Prostate gland (tissue), 2 donors: ENCODE results near the gene EPHB3. TPM values are rescaled to one million over a fixed set of nuclear protein-coding genes. Genes with fewer than 3 reads are reported as not detected.

ENCODE experiments used
- DNase-seq: peaks from one replicate; pipeline ENCODE4 v3.0.0-alpha.2; 2019; ENCODE audit warnings: low spot score
- H3K27ac ChIP-seq, 2 donors: fragments of 200-600 bp; sonication (generic); 2 replicates each; pipeline ENCODE4 v1.5.1; 2017 to 2019
- H3K27me3 ChIP-seq: fragments of 200-600 bp; sonication (generic); replicated peaks from 2 replicates; pipeline ENCODE4 v1.5.1; 2019; ENCODE audit not compliant: insufficient read depth
- H3K36me3 ChIP-seq, 2 donors: fragments of 200-600 bp; sonication (generic); 1 replicate in 1 of 2; 2 replicates in 1 of 2; pipeline versions ENCODE4 v1.5.1 to v1.8.1; 2017 to 2019
- H3K4me1 ChIP-seq: fragments of 200-600 bp; sonication (generic); replicated peaks from 2 replicates; pipeline ENCODE4 v1.5.1; 2019
- H3K4me3 ChIP-seq, 2 donors: fragments of 200-600 bp; sonication (generic); 2 replicates each; pipeline ENCODE4 v1.5.1; 2017 to 2019
- H3K9me3 ChIP-seq: fragments of 200-600 bp; sonication (generic); 2 replicates; pipeline ENCODE4 v1.5.1; 2017
- POLR2A ChIP-seq: fragments of 450-650 bp; IDR thresholded peaks from one replicate; pipeline ENCODE4 v1.6.1; 2016; ENCODE audit warnings: antibody characterized with exemption, mild to moderate bottlenecking
- POLR2AphosphoS5 ChIP-seq: sonication (generic); formaldehyde crosslinking; IDR thresholded peaks from one replicate; pipeline ENCODE4 v1.6.1; 2017; ENCODE audit warnings: antibody characterized with exemption
- WGBS: methylation state at CpG from one replicate; pipeline ENCODE4 v1.1.5; 2018; 5-methylcytosine and 5-hydroxymethylcytosine counted together
- intact Hi-C: fragments of 100-400 bp; cut with DNase I; formaldehyde crosslinking; loops from one replicate; pipeline ENCODE4 v1.14.2; 2022
- total RNA-seq, 2 donors: library from RNA; depleted of rRNA; stranded (reverse); fragments of >200 nt; gene quantifications; one replicate each; pipeline ENCODE4 v1.1.0, GENCODE V29; 2016
- TF ChIP-seq, protein P1 (sequence below), 4 experiments: fragments of 200-600 bp in 2 of 4; fragments of 450-650 bp in 2 of 4; sonication (generic) in 2 of 4; IDR thresholded peaks; 1 replicate in 3 of 4; 2 replicates in 1 of 4; pipeline ENCODE4 v1.5.1; 2016 to 2019; ENCODE audit warnings: antibody characterized with exemption in 4 of 4, mild to moderate bottlenecking in 2 of 4, moderate library complexity in 2 of 4

Gene EPHB3
- 10 to 100 TPM; 11.9 to 25.2 TPM for total RNA-seq

DNA sequence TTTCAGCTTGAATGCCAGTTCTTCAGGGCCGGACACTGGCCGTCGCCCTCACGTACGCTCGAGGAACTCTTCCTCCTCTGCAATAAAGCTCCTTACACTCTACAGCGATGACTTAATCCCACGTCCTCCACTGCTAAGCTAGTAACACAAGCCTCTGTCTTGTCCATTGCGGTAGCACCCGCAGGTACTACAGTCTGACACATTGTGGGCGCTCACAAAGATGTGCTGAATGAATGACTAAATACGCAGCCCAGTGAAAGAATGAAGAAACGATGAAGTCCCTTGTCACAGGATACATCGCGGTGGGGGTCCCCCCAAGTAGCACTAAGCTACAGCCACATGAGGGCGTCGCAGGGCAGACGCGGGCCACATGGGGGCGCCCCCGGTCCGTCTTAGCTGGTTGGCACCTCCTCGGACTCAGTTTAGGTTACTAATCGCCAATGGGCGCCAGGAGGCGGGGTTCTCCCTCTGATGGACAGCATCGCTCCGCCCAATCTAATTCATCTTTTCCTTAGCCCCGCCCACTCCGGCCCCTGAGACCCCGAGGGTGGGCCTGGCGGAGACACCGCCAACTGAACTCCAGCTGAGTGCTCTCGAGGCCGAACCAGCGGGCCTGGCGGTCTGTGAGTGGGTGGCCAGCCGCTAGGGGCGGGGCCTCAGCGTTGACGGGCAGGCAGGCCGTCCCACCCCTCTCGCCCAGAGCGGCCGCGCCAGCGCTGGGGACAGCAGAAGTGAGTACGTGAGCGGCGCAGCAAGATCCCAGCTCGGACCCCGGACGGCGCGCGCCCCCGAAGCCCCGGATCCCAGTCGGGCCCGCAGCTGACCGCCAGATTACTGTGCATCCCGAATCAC, at the start of gene EPHB3:
Gene EPHB3, plus strand, starts transcription at position 725 of the 852 bp plus-strand sequence. CDS start 451 bp downstream, outside the sequence.
- no peaks in the 10 kb centered on the region for H3K27me3 ChIP-seq
- peak; percentile 100 for DNase-seq
- no peaks in the 10 kb centered on the region for H3K36me3 ChIP-seq
- TF ChIP-seq, protein P1, sequence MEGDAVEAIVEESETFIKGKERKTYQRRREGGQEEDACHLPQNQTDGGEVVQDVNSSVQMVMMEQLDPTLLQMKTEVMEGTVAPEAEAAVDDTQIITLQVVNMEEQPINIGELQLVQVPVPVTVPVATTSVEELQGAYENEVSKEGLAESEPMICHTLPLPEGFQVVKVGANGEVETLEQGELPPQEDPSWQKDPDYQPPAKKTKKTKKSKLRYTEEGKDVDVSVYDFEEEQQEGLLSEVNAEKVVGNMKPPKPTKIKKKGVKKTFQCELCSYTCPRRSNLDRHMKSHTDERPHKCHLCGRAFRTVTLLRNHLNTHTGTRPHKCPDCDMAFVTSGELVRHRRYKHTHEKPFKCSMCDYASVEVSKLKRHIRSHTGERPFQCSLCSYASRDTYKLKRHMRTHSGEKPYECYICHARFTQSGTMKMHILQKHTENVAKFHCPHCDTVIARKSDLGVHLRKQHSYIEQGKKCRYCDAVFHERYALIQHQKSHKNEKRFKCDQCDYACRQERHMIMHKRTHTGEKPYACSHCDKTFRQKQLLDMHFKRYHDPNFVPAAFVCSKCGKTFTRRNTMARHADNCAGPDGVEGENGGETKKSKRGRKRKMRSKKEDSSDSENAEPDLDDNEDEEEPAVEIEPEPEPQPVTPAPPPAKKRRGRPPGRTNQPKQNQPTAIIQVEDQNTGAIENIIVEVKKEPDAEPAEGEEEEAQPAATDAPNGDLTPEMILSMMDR (IDR thresholded peaks at IDR 0.05): peak; percentile 98 to 100 (median 100)
- TF ChIP-seq POLR2A (peak; percentile 100), POLR2AphosphoS5 (peak; percentile 96)
- H3K27ac ChIP-seq: peak within 1 kb of the TSS; percentile 83 to 87
- peak within 1 kb of the TSS; percentile 87 to 90 for H3K4me3 ChIP-seq
- peaks cover 27% of the 10 kb centered on the region for H3K4me1 ChIP-seq
- H3K9me3 ChIP-seq: no peaks in the 10 kb centered on the region
- under 1% methylated on average over 58 of the region's 62 CpGs for WGBS
- intact Hi-C loops: loop anchor here (1.0 kb wide), 1 partner anchor 216 kb away; no protein-coding TSS in a partner anchor

DNA sequence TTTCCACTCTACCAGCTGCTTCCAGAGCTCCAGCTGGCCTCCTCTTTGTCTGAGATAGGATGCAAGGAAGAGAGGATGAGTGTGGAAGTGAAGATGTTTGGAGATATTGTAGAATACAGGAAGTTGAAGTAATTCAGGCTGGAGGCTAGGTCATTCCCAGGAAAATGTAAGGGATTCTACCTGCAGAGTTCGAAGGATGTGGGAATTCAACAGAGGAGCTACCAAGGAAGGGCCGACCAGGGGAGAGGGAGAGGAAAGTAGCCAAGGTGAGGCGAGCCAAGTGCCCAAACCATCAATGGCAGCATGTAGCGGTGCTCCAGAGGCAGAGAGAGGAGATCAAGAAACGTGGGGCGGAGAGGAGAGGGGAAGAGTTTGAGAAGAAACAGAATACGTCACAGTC, 49.0 kb upstream of the EPHB3 start:
- TF ChIP-seq POLR2AphosphoS5 (no peak), POLR2A (no peak)
- TF ChIP-seq, protein P1 (IDR thresholded peaks at IDR 0.05): no peak
- 84% methylated on average over 7 of the region's 7 CpGs for WGBS
- H3K27me3 ChIP-seq: no peaks in the 10 kb centered on the region

DNA sequence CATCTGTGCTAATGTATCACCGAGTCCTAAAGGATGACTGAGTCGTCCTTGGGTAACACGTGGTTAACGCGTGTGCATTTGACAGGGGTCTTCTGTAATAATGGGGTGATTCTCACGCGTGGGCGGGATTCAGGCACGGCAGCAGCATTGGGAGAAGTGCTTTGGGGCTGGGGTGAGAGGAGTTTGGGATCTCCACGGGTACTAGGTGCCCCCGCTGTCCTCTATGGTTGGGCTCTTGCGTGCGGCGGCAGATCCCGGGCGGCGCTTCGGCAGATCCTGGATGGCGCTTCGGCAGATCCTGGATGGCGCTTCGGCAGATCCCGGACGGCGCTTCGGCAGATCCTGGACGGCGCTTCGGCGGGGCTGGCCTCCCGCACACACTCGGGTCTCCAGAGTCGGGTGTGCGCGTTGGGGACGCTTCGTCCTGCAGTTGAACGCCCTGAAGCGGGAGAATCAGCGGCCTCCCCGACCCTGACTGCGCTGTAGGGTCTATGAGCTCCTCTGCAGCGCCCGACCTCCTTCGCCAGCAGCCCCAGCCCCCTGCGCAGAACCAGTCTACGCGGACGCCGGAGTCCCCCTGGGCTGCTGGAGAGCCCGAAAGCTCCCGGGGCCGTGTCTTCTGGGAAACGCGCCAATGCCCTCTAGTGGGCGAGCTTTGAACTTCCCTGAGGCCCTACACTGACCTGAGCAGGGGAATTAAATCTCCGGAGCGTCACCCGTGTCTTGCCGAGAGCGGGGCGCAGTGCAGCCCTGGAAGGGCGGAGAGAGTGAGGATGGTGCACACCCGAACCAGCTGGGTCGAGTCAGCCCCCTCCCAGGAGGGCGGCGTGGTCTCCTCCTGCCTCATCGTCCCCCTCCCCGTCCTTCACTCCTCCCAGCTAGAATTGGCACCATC, 48.1 kb upstream of the EPHB3 start:
- Histone ChIP-seq H3K4me3 (peak overlapping the region; percentile 11 to 30), H3K36me3 (no peaks in the 10 kb centered on the region), H3K27me3 (no peaks in the 10 kb centered on the region), H3K9me3 (no peaks in the 10 kb centered on the region), H3K4me1 (no peaks in the 10 kb centered on the region), H3K27ac (no peak overlapping the region)
- intact Hi-C loops: loop anchor here (5.0 kb wide), 2 partner anchors 91 to 136 kb away; partner anchors contain the start of gene THPO
- 5% methylated on average over 46 of the region's 69 CpGs for WGBS
- TF ChIP-seq POLR2AphosphoS5 (no peak), POLR2A (no peak)
- TF ChIP-seq, protein P1 (IDR thresholded peaks at IDR 0.05): peak; percentile 28 to 87 (median 74)
- DNase-seq: peak; percentile 80

More for the DNA sequence above, 49.0 kb upstream of the EPHB3 start:
- no peaks in the 10 kb centered on the region for H3K9me3 ChIP-seq
- DNase-seq: no peak
- no peaks in the 10 kb centered on the region for H3K4me1 ChIP-seq
- no peak overlapping the region for H3K4me3 ChIP-seq
- intact Hi-C loops: loop anchor here (5.0 kb wide), 2 partner anchors 90 to 135 kb away; partner anchors contain the start of gene THPO
- no peak overlapping the region for H3K27ac ChIP-seq
- H3K36me3 ChIP-seq: no peaks in the 10 kb centered on the region

DNA sequence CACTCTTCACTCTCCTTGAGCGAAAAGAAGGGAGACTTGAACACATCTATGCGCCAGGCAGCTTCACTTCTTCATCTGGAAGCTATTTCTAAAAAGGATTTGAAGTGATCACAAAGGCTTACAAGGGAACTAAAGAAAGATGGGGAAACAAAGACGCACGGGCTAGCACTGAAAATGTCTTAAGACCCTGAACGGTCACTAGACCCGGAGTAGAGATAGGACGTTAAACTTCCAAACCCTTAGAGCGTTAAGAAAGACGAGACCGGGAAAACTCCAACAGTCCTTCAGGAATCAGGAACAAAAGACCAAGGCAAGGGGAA, 47.5 kb upstream of the EPHB3 start:
- Histone ChIP-seq H3K9me3 (no peaks in the 10 kb centered on the region), H3K27ac (no peak overlapping the region), H3K4me1 (no peaks in the 10 kb centered on the region), H3K4me3 (no peak overlapping the region), H3K27me3 (no peaks in the 10 kb centered on the region), H3K36me3 (no peaks in the 10 kb centered on the region)
- DNase-seq: no peak
- WGBS: 52% methylated on average over 10 of the region's 10 CpGs
- intact Hi-C loops: loop anchor here (5.0 kb wide), 2 partner anchors 92 to 137 kb away; partner anchors contain the start of gene THPO
- TF ChIP-seq POLR2A: no peak
